GM12878 (cell line): ENCODE data around the gene PTK7. TPM values are rescaled to one million over a fixed set of nuclear protein-coding genes. Genes with fewer than 3 reads are reported as not detected.

Experiments used
- ATAC-seq: fragments of 200-7000 bp; cut with Tn5 transposase; 3 replicates; pipeline ENCODE4 v1.9.1; 2020; ENCODE audit warnings: mild to moderate bottlenecking, moderate library complexity
- BruUV-seq: library from RNA; stranded (reverse); fragments of 400-500 nt; replicated peaks from 2 replicates; lab custom pipeline; 2021; lab: Mats Ljungman, UMichigan
- CTCF ChIA-PET: fragments of 300-600 bp; sonication (Branson Sonifier 250); formaldehyde crosslinking; extraction: SDS; loops from one replicate; lab custom pipeline; 2021; ENCODE audit warnings: inconsistent platforms; lab: Yijun Ruan, JAX
- POLR2A ChIA-PET: fragments of 350-600 bp; formaldehyde crosslinking; extraction: SDS; loops from one replicate; lab custom pipeline; 2021; ENCODE audit warnings: inconsistent platforms; lab: Charles Lee
- RAD21 ChIA-PET: fragments of 300-600 bp; sonication (Branson Sonifier 250); formaldehyde crosslinking; loops from one replicate; lab custom pipeline; 2023; ENCODE audit warnings: antibody characterized with exemption; ENCODE audit not compliant: unreplicated experiment; lab: Charles Lee
- SMC1A ChIA-PET: fragments of 300-600 bp; sonication (Branson Sonifier 250); formaldehyde crosslinking; loops from one replicate; lab custom pipeline; 2023; ENCODE audit not compliant: unreplicated experiment, uncharacterized antibody; lab: Charles Lee
- DNase-seq: peaks from one replicate; pipeline ENCODE4 v3.0.0-alpha.2; 2011; ENCODE audit warnings: low read depth, low spot score
- FAIRE-seq: peaks from 3 replicates; lab custom pipeline; 2011; peaks lifted over from hg19 to GRCh38; lab: Jason Lieb, UNC
- H2AFZ ChIP-seq: 2 replicates; pipeline ENCODE4 v1.6.0; 2011; ENCODE audit warnings: low read depth, low read length, control low read depth; ENCODE audit not compliant: control insufficient read depth
- H3K27ac ChIP-seq: 2 replicates; pipeline ENCODE4 v1.5.1; 2011; ENCODE audit warnings: control low read depth; ENCODE audit not compliant: control insufficient read depth, insufficient read depth
- H3K27me3 ChIP-seq, 2 experiments: replicated peaks in 1 of 2; 2 replicates each; pipeline versions ENCODE4 v1.6.0 to v1.6.1; 2011; ENCODE audit warnings: low read length in 1 of 2; ENCODE audit not compliant: control insufficient read depth in 2 of 2, insufficient read depth in 2 of 2
- H3K36me3 ChIP-seq, 2 experiments: 2 replicates each; pipeline ENCODE4 v1.5.1; 2011; ENCODE audit warnings: low read length in 1 of 2; ENCODE audit not compliant: control insufficient read depth in 2 of 2, insufficient read depth in 2 of 2
- H3K4me1 ChIP-seq: 2 replicates; pipeline ENCODE4 v1.6.1; 2011; ENCODE audit warnings: mild to moderate bottlenecking, low read length, moderate library complexity, mixed read lengths; ENCODE audit not compliant: control insufficient read depth, insufficient read depth
- H3K4me2 ChIP-seq: 2 replicates; pipeline ENCODE4 v1.6.0; 2011; ENCODE audit warnings: control low read depth; ENCODE audit not compliant: control insufficient read depth, insufficient read depth
- H3K4me3 ChIP-seq: fragments of 200-600 bp; sonication (generic); 2 replicates; pipeline ENCODE4 v1.5.1; 2016
- H3K79me2 ChIP-seq: 2 replicates; pipeline ENCODE4 v1.6.0; 2011; ENCODE audit warnings: low read length; ENCODE audit not compliant: control insufficient read depth, insufficient read depth
- H3K9ac ChIP-seq: 2 replicates; pipeline ENCODE4 v1.8.0; 2011; ENCODE audit warnings: low read length, control low read depth, mixed read lengths; ENCODE audit not compliant: control insufficient read depth, insufficient read depth
- H3K9me3 ChIP-seq: replicated peaks from 3 replicates; pipeline ENCODE4 v1.5.1; 2011; ENCODE audit warnings: mild to moderate bottlenecking, low read length; ENCODE audit not compliant: control insufficient read depth, insufficient read depth
- H4K20me1 ChIP-seq: 2 replicates; pipeline ENCODE4 v1.6.0; 2011; ENCODE audit not compliant: control insufficient read depth, insufficient read depth
- BACH1 ChIP-seq: fragments of 450-650 bp; IDR thresholded peaks from 2 replicates; pipeline ENCODE4 v1.6.1; 2017; ENCODE audit warnings: mild to moderate bottlenecking, borderline replicate concordance
- BRCA1 ChIP-seq: IDR thresholded peaks from 2 replicates; pipeline ENCODE4 v1.6.1; 2011; ENCODE audit warnings: low read depth, low read length, improper control_type of control experiment
- CREM ChIP-seq: IDR thresholded peaks from 2 replicates; pipeline ENCODE4 v1.6.1; 2014; ENCODE audit warnings: antibody characterized with exemption, low read depth
- EED ChIP-seq: sonication (generic); IDR thresholded peaks from 2 replicates; pipeline ENCODE4 v1.6.1; 2016; ENCODE audit warnings: antibody characterized with exemption, low read depth
- GABPA ChIP-seq: IDR thresholded peaks from 2 replicates; pipeline ENCODE4 v1.6.1; 2014; ENCODE audit warnings: antibody characterized with exemption, low read depth, mild to moderate bottlenecking, inconsistent platforms
- GATAD2B ChIP-seq: fragments of 450-650 bp; conservative IDR thresholded peaks from 2 replicates; pipeline ENCODE4 v1.6.1; 2017; ENCODE audit warnings: low read depth, mild to moderate bottlenecking, moderate library complexity
- IKZF2 ChIP-seq, 2 experiments: fragments of 450-650 bp; IDR thresholded peaks; 2 replicates each; pipeline ENCODE4 v1.6.1; 2017; ENCODE audit warnings: mild to moderate bottlenecking in 2 of 2, moderate library complexity in 2 of 2
- MEF2A ChIP-seq: IDR thresholded peaks from 2 replicates; pipeline ENCODE4 v1.6.1; 2011; ENCODE audit warnings: low read depth, mild to moderate bottlenecking, low read length, moderate library complexity; ENCODE audit not compliant: insufficient read depth
- MEF2B ChIP-seq: fragments of 450-650 bp; IDR thresholded peaks from 2 replicates; pipeline ENCODE4 v1.6.1; 2018; ENCODE audit warnings: mild to moderate bottlenecking, moderate library complexity; ENCODE audit not compliant: partially characterized antibody, poor library complexity, severe bottlenecking
- NFXL1 ChIP-seq: fragments of 450-650 bp; IDR thresholded peaks from 2 replicates; pipeline ENCODE4 v1.6.1; 2017; ENCODE audit warnings: antibody characterized with exemption, mild to moderate bottlenecking, borderline replicate concordance
- NR2F1 ChIP-seq: fragments of 450-650 bp; conservative IDR thresholded peaks from 2 replicates; pipeline ENCODE4 v1.6.1; 2017; ENCODE audit warnings: mild to moderate bottlenecking
- NRF1 ChIP-seq: conservative IDR thresholded peaks from 2 replicates; pipeline ENCODE4 v1.6.1; 2011; ENCODE audit warnings: mild to moderate bottlenecking, low read depth, low read length, improper control_type of control experiment
- PAX5 ChIP-seq: IDR thresholded peaks from 2 replicates; pipeline ENCODE4 v1.6.1; 2011; ENCODE audit warnings: low read depth, low read length, borderline replicate concordance
- POLR2AphosphoS2 ChIP-seq: IDR thresholded peaks from 2 replicates; pipeline ENCODE4 v1.6.1; 2011; ENCODE audit warnings: low read depth, mild to moderate bottlenecking, low read length, improper control_type of control experiment, moderate library complexity
- POU2F2 ChIP-seq: IDR thresholded peaks from 3 replicates; pipeline ENCODE4 v1.6.1; 2011; ENCODE audit warnings: low read depth, mild to moderate bottlenecking, low read length, borderline replicate concordance
- SIN3A ChIP-seq: IDR thresholded peaks from 2 replicates; pipeline ENCODE4 v1.6.1; 2012; ENCODE audit warnings: low read depth, low read length, improper control_type of control experiment
- STAT1 ChIP-seq: fragments of 450-650 bp; conservative IDR thresholded peaks from 2 replicates; pipeline ENCODE4 v1.6.1; 2014; ENCODE audit warnings: antibody characterized with exemption, mild to moderate bottlenecking
- YY1 ChIP-seq: IDR thresholded peaks from 2 replicates; pipeline ENCODE4 v1.6.1; 2011; ENCODE audit warnings: low read depth, mild to moderate bottlenecking, low read length
- ZNF217 ChIP-seq: fragments of 450-650 bp; IDR thresholded peaks from 2 replicates; pipeline ENCODE4 v1.6.1; 2017; ENCODE audit warnings: antibody characterized with exemption, mild to moderate bottlenecking
- ZZZ3 ChIP-seq: IDR thresholded peaks from 2 replicates; pipeline ENCODE4 v1.6.1; 2011; ENCODE audit warnings: low read depth; ENCODE audit not compliant: control insufficient read depth, insufficient read length
- WGBS: methylation state at CpG from one replicate; pipeline ENCODE4 v1.1.6; 2016; ENCODE audit warnings: low lambda C conversion rate; ENCODE audit not compliant: insufficient replicate concordance, insufficient coverage; ENCODE audit errors: missing lambda C conversion rate; 5-methylcytosine and 5-hydroxymethylcytosine counted together
- in situ Hi-C: fragments of 300-500 bp; cut with MboI; formaldehyde crosslinking; loops from 9 replicates; pipeline ENCODE4 v1.14.3; 2018; ENCODE audit warnings: mixed read lengths
- intact Hi-C: fragments of 100-400 bp; cut with micrococcal nuclease; formaldehyde crosslinking; loops from one replicate; pipeline ENCODE4 v1.14.2; 2022; ENCODE audit not compliant: unreplicated experiment
- polyA plus RNA-seq, 11 experiments: library from polyadenylated mRNA; depleted of rRNA in 4 of 11; unstranded in 6 of 11; stranded (reverse) in 5 of 11; fragments of >200 nt; fragmentation: Nextera tagmentation in 4 of 11; fragmentation: Illumina TruSeq in 1 of 11; extraction: Ambion mirVana in 4 of 11; extraction: Trizol in 1 of 11; gene quantifications; 1 replicate in 1 of 11; 2 replicates in 10 of 11; pipeline versions ENCODE4 v1.2.1 to v1.2.3, GENCODE V29; 2011 to 2016; ENCODE audit warnings: inconsistent platforms in 2 of 11, missing spikeins in 2 of 11, low read depth in 1 of 11
- total RNA-seq, 4 experiments: library from RNA; depleted of rRNA in 3 of 4; stranded (reverse); fragments of >200 nt in 3 of 4; fragmentation: Illumina TruSeq in 1 of 4; extraction: Trizol in 1 of 4; gene quantifications; 2 replicates each; pipeline versions ENCODE4 v1.2.1 to v1.2.3, GENCODE V29; 2013 to 2021
- TF ChIP-seq, protein P1 (sequence below): IDR thresholded peaks from 2 replicates; pipeline ENCODE4 v1.6.1; 2012; ENCODE audit warnings: low read depth, low read length, improper control_type of control experiment
- TF ChIP-seq, protein P2 (sequence below): IDR thresholded peaks from 2 replicates; pipeline ENCODE4 v1.6.1; 2012; ENCODE audit warnings: low read depth, low read length, improper control_type of control experiment

The PTK7 gene
- total and polyA plus RNA-seq, 10 of the 15 experiments (the other 5 are each of a cell fraction or from before 2014, with no cell fraction given), result 0.18 to 14.4 (median 3.3) TPM; not detected in 1

DNA sequence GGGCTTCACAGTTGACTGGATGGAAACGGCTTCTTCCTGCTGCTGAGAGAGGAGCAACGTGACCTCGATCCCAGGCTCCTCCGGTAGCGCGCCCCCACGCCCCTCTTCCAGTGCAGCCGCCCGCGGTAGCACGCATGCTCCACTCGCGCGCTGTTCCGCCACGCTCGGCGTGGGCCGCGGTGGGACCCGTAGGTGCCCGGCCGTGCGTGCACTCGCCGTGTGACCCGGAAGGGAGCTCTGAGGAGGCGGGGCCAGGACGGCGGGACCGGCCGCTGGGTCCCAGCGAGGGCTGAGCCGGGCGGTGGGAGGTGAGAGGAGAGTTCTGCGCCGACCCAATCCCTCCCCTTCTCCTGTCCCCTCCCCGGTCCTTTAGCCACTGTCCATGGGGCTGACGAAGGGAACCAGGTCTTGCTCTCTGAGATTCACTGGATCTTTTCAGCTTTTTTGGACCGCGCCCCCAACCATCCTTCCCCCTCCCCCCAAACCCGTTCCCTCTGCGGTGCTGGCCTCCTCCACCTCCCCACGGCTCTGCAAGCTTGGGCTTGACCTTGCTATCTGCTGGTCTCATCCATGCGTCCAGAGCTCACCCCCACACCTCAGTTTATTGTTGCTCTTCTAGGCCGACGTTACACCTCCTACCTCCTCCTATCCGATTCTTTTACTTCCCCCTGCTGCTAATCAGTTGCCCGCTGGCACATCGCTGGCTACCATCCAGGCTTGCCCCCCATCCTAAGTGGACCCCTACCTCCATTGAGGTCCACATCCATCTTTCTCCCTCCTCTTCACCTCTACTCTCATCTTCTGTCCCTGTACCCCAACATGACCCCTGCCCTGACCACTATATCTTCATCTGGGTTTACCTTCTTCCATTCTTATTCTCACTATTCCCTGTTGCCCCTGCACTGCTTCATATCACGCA, 106.1 kb downstream of the PTK7 start, which contains the start of gene CUL9:
Gene CUL9 (plus strand): TSS at position 255 of the 919 bp plus-strand sequence. CDS start 2,115 bp downstream, outside the sequence.
- Histone ChIP-seq H4K20me1 (no peaks in the 10 kb centered on the region), H3K4me3 (peak within 1 kb of the TSS; percentile 69), H3K79me2 (peaks cover 11% of the 10 kb centered on the region), H2AFZ (peak within 1 kb of the TSS; percentile 83), H3K4me2 (peak within 1 kb of the TSS; percentile 84), H3K4me1 (peaks cover 13% of the 10 kb centered on the region), H3K9me3 (no peaks in the 10 kb centered on the region; the same call in 2 of the 3 replicates), H3K9ac (peak within 1 kb of the TSS; percentile 66), H3K27me3 (no peaks in the 10 kb centered on the region), H3K36me3 (peaks cover 14 to 20% of the 10 kb centered on the region in 2 experiments; a peak in 3 of 4 replicates), H3K27ac (peak within 1 kb of the TSS; percentile 59)
- CTCF ChIA-PET, result interaction anchor here (0.7 to 1.3 kb wide), 4 partner anchors 9 to 216 kb away, joined by 4 to 7 read pairs (median 5); partner anchors contain the start of gene DNPH1
- WGBS, result 2% methylated on average over 45 of the region's 51 CpGs
- in situ Hi-C loops, result no loop called here
- SMC1A ChIA-PET, result interaction anchor here (0.8 to 1.7 kb wide), 3 partner anchors 9 to 324 kb away, joined by 3 to 6 read pairs (median 3); no protein-coding TSS in a partner anchor
- DNase-seq (peak; percentile 31), FAIRE-seq (no peak), ATAC-seq (peak; percentile 99)
- BruUV-seq, result no TSS peak
- intact Hi-C loops, result no loop called here
- RAD21 ChIA-PET, result interaction anchor here (0.6 to 1.5 kb wide), 4 partner anchors 47 to 451 kb away, joined by 3 read pairs; partner anchors contain the start of genes DNPH1 and ZNF318
- POLR2A ChIA-PET, result interaction anchor here (0.8 to 2.2 kb wide), 7 partner anchors 9 to 389 kb away, joined by 3 to 11 read pairs (median 5); partner anchors contain the start of genes KLC4 and MRPL2
- TF ChIP-seq, protein P1, sequence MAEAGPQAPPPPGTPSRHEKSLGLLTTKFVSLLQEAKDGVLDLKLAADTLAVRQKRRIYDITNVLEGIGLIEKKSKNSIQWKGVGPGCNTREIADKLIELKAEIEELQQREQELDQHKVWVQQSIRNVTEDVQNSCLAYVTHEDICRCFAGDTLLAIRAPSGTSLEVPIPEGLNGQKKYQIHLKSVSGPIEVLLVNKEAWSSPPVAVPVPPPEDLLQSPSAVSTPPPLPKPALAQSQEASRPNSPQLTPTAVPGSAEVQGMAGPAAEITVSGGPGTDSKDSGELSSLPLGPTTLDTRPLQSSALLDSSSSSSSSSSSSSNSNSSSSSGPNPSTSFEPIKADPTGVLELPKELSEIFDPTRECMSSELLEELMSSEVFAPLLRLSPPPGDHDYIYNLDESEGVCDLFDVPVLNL, result 0 out of 2 replicates have a peak, but pooled peaks have one; percentile 15
- peak; percentile 78 for TF ChIP-seq NR2F1
- TF ChIP-seq IKZF2 (IDR thresholded peaks at IDR 0.05), result peak; percentile 7 to 15; a peak in 2 of 4 replicates
- peak; percentile 95 for TF ChIP-seq PAX5
- TF ChIP-seq STAT1, result no peak
- TF ChIP-seq, protein P2, sequence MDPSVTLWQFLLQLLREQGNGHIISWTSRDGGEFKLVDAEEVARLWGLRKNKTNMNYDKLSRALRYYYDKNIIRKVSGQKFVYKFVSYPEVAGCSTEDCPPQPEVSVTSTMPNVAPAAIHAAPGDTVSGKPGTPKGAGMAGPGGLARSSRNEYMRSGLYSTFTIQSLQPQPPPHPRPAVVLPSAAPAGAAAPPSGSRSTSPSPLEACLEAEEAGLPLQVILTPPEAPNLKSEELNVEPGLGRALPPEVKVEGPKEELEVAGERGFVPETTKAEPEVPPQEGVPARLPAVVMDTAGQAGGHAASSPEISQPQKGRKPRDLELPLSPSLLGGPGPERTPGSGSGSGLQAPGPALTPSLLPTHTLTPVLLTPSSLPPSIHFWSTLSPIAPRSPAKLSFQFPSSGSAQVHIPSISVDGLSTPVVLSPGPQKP, result peak; percentile 58; the same call in 1 of the 2 replicates
- TF ChIP-seq YY1, result peak; percentile 74; the same call in 1 of the 2 replicates
- no peak for TF ChIP-seq ZNF217
- peak; percentile 30; the same call in 1 of the 2 replicates for TF ChIP-seq EED
- TF ChIP-seq POU2F2, result peak; percentile 81; the same call in 2 of the 3 replicates
- peak; percentile 45 for TF ChIP-seq MEF2B
- peak; percentile 29; the same call in 1 of the 2 replicates for TF ChIP-seq NRF1
- no peak for TF ChIP-seq GABPA
- no peak for TF ChIP-seq NFXL1
- peak; percentile 59 for TF ChIP-seq CREM
- TF ChIP-seq BRCA1, result no peak
- peak; percentile 81 for TF ChIP-seq GATAD2B
- 0 out of 2 replicates have a peak, but pooled peaks have one; percentile 56 for TF ChIP-seq MEF2A
- peak; percentile 75; the same call in 1 of the 2 replicates for TF ChIP-seq POLR2AphosphoS2
- TF ChIP-seq SIN3A, result peak; percentile 59; the same call in 1 of the 2 replicates
- TF ChIP-seq BACH1, result peak; percentile 95
- TF ChIP-seq ZZZ3, result no peak
